Keratinocyte (primary cell): ENCODE data around the gene CALY. TPM values are rescaled to one million over a fixed set of nuclear protein-coding genes. Genes with fewer than 3 reads are reported as not detected.

ENCODE experiments used
- DNase-seq: peaks from one replicate; pipeline ENCODE4 v3.0.0-alpha.2; 2011; ENCODE audit warnings: low read depth, missing footprints, low spot score
- FAIRE-seq: peaks from 2 replicates; lab custom pipeline; 2011; peaks lifted over from hg19 to GRCh38; lab: Jason Lieb, UNC
- H2AFZ ChIP-seq: 2 replicates; pipeline ENCODE4 v1.6.0; 2012; ENCODE audit warnings: low read length, control low read depth, inconsistent platforms; ENCODE audit not compliant: control insufficient read depth
- H3K27ac ChIP-seq: 2 replicates; pipeline ENCODE4 v1.5.1; 2011; ENCODE audit warnings: low read length; ENCODE audit not compliant: control insufficient read depth, insufficient read depth
- H3K27me3 ChIP-seq: 3 replicates; pipeline ENCODE4 v1.6.0; 2011; ENCODE audit warnings: low read length; ENCODE audit not compliant: control insufficient read depth, insufficient read depth; ENCODE audit errors: extremely low read depth
- H3K36me3 ChIP-seq, 2 experiments: 2 replicates in 1 of 2; 3 replicates in 1 of 2; pipeline ENCODE4 v1.5.1; 2011; ENCODE audit warnings: low read length in 2 of 2, mild to moderate bottlenecking in 1 of 2; ENCODE audit not compliant: control insufficient read depth in 2 of 2, insufficient read depth in 2 of 2; ENCODE audit errors: extremely low read depth in 1 of 2
- H3K4me1 ChIP-seq: 3 replicates; pipeline ENCODE4 v1.5.1; 2011; ENCODE audit warnings: low read length; ENCODE audit not compliant: control insufficient read depth, insufficient read depth; ENCODE audit errors: extremely low read depth
- H3K4me2 ChIP-seq: 3 replicates; pipeline ENCODE4 v1.6.0; 2011; ENCODE audit warnings: low read depth, low read length; ENCODE audit not compliant: control insufficient read depth, insufficient read depth; ENCODE audit errors: extremely low read depth
- H3K4me3 ChIP-seq, 3 experiments: fragments of 200-600 bp in 1 of 3; sonication (generic) in 1 of 3; 2 replicates in 2 of 3; 3 replicates in 1 of 3; pipeline ENCODE4 v1.5.1; 2011 to 2016; ENCODE audit warnings: low read length in 3 of 3, mild to moderate bottlenecking in 3 of 3, control low read depth in 2 of 3, inconsistent platforms in 1 of 3, low read depth in 1 of 3, mixed read lengths in 1 of 3, mixed run types in 1 of 3, moderate library complexity in 1 of 3; ENCODE audit not compliant: control insufficient read depth in 2 of 3, insufficient read depth in 2 of 3; ENCODE audit errors: extremely low read depth in 1 of 3
- H3K79me2 ChIP-seq: 2 replicates; pipeline ENCODE4 v1.6.0; 2012; ENCODE audit warnings: low read length; ENCODE audit not compliant: control insufficient read depth, insufficient read depth
- H3K9ac ChIP-seq: 3 replicates; pipeline ENCODE4 v1.6.0; 2011; ENCODE audit warnings: low read length; ENCODE audit not compliant: control insufficient read depth, insufficient read depth; ENCODE audit errors: extremely low read depth
- H3K9me1 ChIP-seq: 3 replicates; pipeline ENCODE4 v1.6.0; 2011; ENCODE audit warnings: low read length; ENCODE audit not compliant: control insufficient read depth, insufficient read depth; ENCODE audit errors: extremely low read depth
- H3K9me3 ChIP-seq: 2 replicates; pipeline ENCODE4 v1.5.1; 2012; ENCODE audit warnings: low read depth, low read length; ENCODE audit not compliant: control insufficient read depth
- H4K20me1 ChIP-seq: 3 replicates; pipeline ENCODE4 v1.6.0; 2011; ENCODE audit warnings: low read length; ENCODE audit not compliant: control insufficient read depth, insufficient read depth; ENCODE audit errors: extremely low read depth
- EZH2 ChIP-seq: IDR thresholded peaks from one replicate; pipeline ENCODE4 v1.6.1; 2012; ENCODE audit warnings: inconsistent platforms, mild to moderate bottlenecking, low read length, moderate library complexity
- dilution Hi-C: fragments of 300-500 bp; cut with MboI; formaldehyde crosslinking; loops from one replicate; pipeline ENCODE4 v1.7.0; 2020; ENCODE audit warnings: low sequenced_read_pairs; ENCODE audit not compliant: extremely low pct_ligation_motif_present
- polyA plus RNA-seq, 5 experiments: library from polyadenylated mRNA; depleted of rRNA in 3 of 5; stranded (reverse) in 3 of 5; stranded (forward) in 1 of 5; unstranded in 1 of 5; fragments of >200 nt; gene quantifications; 1 replicate in 1 of 5; 2 replicates in 3 of 5; 3 replicates in 1 of 5; pipeline versions ENCODE4 v1.2.1 to v1.2.3, GENCODE V29; 2011 to 2012; ENCODE audit warnings: missing spikeins in 2 of 5, low read depth in 1 of 5, low replicate concordance in 1 of 5
- TF ChIP-seq, protein P1 (sequence below), 3 experiments: IDR thresholded peaks in 1 of 3; conservative IDR thresholded peaks in 1 of 3; optimal IDR thresholded peaks in 1 of 3; 2 replicates in 2 of 3; 3 replicates in 1 of 3; pipeline versions ENCODE3 to v1.5.1; 2011; ENCODE audit warnings: low read length in 3 of 3, mild to moderate bottlenecking in 3 of 3, moderate library complexity in 2 of 3, control low read depth in 1 of 3, inconsistent platforms in 1 of 3; ENCODE audit not compliant: insufficient read depth in 2 of 3; ENCODE audit errors: extremely low read depth in 1 of 3

CALY gene
- polyA plus RNA-seq, 1 donor (not counting 4 experiments of a cell fraction or from before 2014, with no cell fraction given): not detected

DNA sequence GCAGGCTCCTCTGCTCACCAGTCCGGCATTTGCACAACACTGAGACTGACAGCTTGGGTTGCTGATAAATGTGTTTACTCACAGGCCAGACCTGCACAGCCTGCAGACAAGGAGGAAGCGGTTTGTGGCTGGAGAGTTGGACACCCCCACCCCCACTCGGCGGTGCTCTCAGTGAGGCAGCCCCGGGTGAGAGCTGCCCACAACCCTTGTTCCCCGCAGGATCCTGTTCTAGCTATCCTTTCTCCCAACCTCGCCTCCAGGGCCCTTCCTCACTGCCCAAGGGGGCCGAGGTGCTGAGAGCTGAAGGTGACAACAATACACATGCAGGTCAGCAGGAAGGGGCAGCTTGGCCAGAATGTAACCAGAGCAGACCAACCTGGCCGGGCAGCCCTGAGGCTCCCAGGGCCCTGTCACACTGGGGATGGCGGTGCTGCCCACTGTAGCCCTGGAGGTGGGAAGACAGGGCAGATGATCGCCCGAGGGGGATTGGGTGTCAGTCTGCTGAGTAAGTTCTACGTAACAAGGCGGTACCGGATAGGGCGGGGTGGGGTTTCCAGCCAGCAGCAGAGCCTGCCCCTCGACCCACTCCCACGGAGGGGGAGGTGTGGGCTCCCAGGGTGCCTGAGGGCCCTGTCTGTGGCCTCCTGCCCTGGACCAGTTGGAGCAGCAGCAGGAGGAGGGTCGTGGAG lies 58.0 kb downstream of the CALY start:
- H3K79me2 ChIP-seq: peaks cover 25% of the 10 kb centered on the region
- H3K27ac ChIP-seq: peak overlapping the region; percentile 82
- H3K9me1 ChIP-seq: no peaks in the 10 kb centered on the region
- peaks cover 15 to 29% of the 10 kb centered on the region in 2 experiments for H3K36me3 ChIP-seq
- no peak for TF ChIP-seq EZH2
- TF ChIP-seq, protein P1, sequence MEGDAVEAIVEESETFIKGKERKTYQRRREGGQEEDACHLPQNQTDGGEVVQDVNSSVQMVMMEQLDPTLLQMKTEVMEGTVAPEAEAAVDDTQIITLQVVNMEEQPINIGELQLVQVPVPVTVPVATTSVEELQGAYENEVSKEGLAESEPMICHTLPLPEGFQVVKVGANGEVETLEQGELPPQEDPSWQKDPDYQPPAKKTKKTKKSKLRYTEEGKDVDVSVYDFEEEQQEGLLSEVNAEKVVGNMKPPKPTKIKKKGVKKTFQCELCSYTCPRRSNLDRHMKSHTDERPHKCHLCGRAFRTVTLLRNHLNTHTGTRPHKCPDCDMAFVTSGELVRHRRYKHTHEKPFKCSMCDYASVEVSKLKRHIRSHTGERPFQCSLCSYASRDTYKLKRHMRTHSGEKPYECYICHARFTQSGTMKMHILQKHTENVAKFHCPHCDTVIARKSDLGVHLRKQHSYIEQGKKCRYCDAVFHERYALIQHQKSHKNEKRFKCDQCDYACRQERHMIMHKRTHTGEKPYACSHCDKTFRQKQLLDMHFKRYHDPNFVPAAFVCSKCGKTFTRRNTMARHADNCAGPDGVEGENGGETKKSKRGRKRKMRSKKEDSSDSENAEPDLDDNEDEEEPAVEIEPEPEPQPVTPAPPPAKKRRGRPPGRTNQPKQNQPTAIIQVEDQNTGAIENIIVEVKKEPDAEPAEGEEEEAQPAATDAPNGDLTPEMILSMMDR (optimal IDR thresholded peaks at IDR 0.05 in 1 of 3, IDR thresholded peaks at IDR 0.05 in 1 of 3, conservative IDR thresholded peaks at IDR 0.05 in 1 of 3; ENCODE audit: extremely low read depth in 1 of 3, insufficient read depth in 2 of 3, low read length in 3 of 3): peak in 1 of 3 experiments; percentile 8
- H3K27me3 ChIP-seq: no peaks in the 10 kb centered on the region
- H3K4me2 ChIP-seq: peak overlapping the region; percentile 86
- no peaks in the 10 kb centered on the region for H3K9me3 ChIP-seq
- H4K20me1 ChIP-seq: no peaks in the 10 kb centered on the region
- H3K9ac ChIP-seq: peak overlapping the region; percentile 65
- H3K4me1 ChIP-seq: peaks cover 35% of the 10 kb centered on the region
- DNase-seq (peak; percentile 79), FAIRE-seq (peak; percentile 85)
- H3K4me3 ChIP-seq: peak overlapping the region in 2 of 3 experiments; percentile 11 to 18
- dilution Hi-C loops: no loop called here
- H2AFZ ChIP-seq: no peak overlapping the region

DNA sequence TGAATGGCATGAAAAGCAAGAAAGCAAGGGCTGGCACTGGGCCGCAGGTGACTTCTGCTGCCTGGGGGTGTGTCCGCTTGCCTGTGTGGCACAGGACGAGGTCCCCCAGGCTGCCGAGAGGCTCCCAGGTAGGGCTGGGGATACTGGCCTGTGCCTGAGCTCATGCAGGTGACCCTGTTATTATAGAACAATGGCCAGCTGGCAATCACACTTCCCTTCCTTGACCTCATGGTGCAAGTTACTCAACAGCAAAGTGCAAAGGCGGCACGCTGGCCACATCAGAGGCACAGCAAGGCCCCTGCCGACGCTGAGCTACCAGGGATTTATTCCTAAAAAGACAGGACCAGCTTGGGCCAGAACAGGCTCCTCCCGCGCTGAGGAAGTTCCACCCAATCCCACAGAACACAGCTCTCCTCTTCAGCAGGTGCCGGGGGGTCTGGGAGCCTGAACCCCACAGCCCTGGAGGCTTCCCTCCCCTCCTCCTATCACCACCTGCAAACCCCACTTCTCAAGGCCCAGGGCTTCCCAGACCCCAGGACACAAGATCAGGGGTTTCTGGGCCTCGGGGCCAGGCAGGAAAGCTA lies 58.6 kb downstream of the CALY start:
- Histone ChIP-seq H3K9me3 (no peaks in the 10 kb centered on the region), H3K36me3 (peaks cover 16 to 30% of the 10 kb centered on the region in 2 experiments), H3K4me2 (peak overlapping the region; percentile 86), H4K20me1 (no peaks in the 10 kb centered on the region), H3K9ac (peak overlapping the region; percentile 65), H3K27me3 (no peaks in the 10 kb centered on the region), H3K27ac (peak overlapping the region; percentile 82), H3K9me1 (no peaks in the 10 kb centered on the region), H3K4me1 (peaks cover 37% of the 10 kb centered on the region), H3K4me3 (peak overlapping the region in 2 of 3 experiments; percentile 18 to 31), H2AFZ (no peak overlapping the region), H3K79me2 (peaks cover 31% of the 10 kb centered on the region)
- FAIRE-seq (no peak), DNase-seq (no peak)
- dilution Hi-C loops: no loop called here
- TF ChIP-seq EZH2: no peak
- TF ChIP-seq, protein P1 (optimal IDR thresholded peaks at IDR 0.05 in 1 of 3, IDR thresholded peaks at IDR 0.05 in 1 of 3, conservative IDR thresholded peaks at IDR 0.05 in 1 of 3; ENCODE audit: extremely low read depth in 1 of 3, insufficient read depth in 2 of 3, low read length in 3 of 3): no peak
